ENCODE measurements around the gene PTCD1.
A peak's percentile ranks its signal among the peaks of the same experiment; 100 is the strongest.

The PTCD1 gene

GRCh38 chr7:99447943-99448342, 9.3 kb upstream of the PTCD1 start:
- DNase-seq, result peak; percentile 35
- Histone ChIP-seq H2AFZ (ENCODE audit: low read length) (no peak overlapping the region), H3K9ac (ENCODE audit: low read length) (no peak overlapping the region), H3K4me2 (ENCODE audit: low read depth, low read length) (no peak overlapping the region), H3K4me1 (ENCODE audit: low read length) (no peaks in the 10 kb centered on the region), H3K4me3 (ENCODE audit: low read length) (no peak overlapping the region), H3K36me3 (replicated peaks; ENCODE audit: insufficient read depth, low read length) (peaks cover 12% of the 10 kb centered on the region), H4K20me1 (ENCODE audit: insufficient read depth, low read length) (no peaks in the 10 kb centered on the region), H3K9me2 (replicated peaks; ENCODE audit: insufficient read depth, low read length) (no peaks in the 10 kb centered on the region), H3K9me3 (replicated peaks; ENCODE audit: insufficient read depth, low read length) (no peaks in the 10 kb centered on the region), H3K27me3 (replicated peaks; ENCODE audit: insufficient read depth, low read length) (no peaks in the 10 kb centered on the region), H3F3A (ENCODE audit: insufficient read depth, low read length) (no peaks in the 10 kb centered on the region), H3K27ac (ENCODE audit: low read length) (no peak overlapping the region), H3K79me2 (ENCODE audit: low read length) (peaks cover 51% of the 10 kb centered on the region)
- TF ChIP-seq EZH2 (optimal IDR thresholded peaks at IDR 0.05; ENCODE audit: low read depth, low read length) (no peak), CTCF (IDR thresholded peaks at IDR 0.05; ENCODE audit: low read length) (peak; percentile 48), EZH2phosphoT487 (IDR thresholded peaks at IDR 0.05; ENCODE audit: low read length) (no peak)

- H2AFZ ChIP-seq (ENCODE audit: low read length), result no peak overlapping the region
- H3K36me3 ChIP-seq (replicated peaks; ENCODE audit: insufficient read depth, low read length), result peaks cover 14% of the 10 kb centered on the region
- no peaks in the 10 kb centered on the region for H3K4me1 ChIP-seq (ENCODE audit: low read length)
- peaks cover 61% of the 10 kb centered on the region for H3K79me2 ChIP-seq (ENCODE audit: low read length)
- no peaks in the 10 kb centered on the region for H3K27me3 ChIP-seq (replicated peaks; ENCODE audit: insufficient read depth, low read length)
- H3K27ac ChIP-seq (ENCODE audit: low read length), result no peak overlapping the region
- H4K20me1 ChIP-seq (ENCODE audit: insufficient read depth, low read length), result no peaks in the 10 kb centered on the region
- no peak overlapping the region for H3K9ac ChIP-seq (ENCODE audit: low read length)
- DNase-seq, result no peak
- H3K4me2 ChIP-seq (ENCODE audit: low read depth, low read length), result no peak overlapping the region
- no peaks in the 10 kb centered on the region for H3K9me2 ChIP-seq (replicated peaks; ENCODE audit: insufficient read depth, low read length)
- no peak overlapping the region for H3K4me3 ChIP-seq (ENCODE audit: low read length)
- no peaks in the 10 kb centered on the region for H3K9me3 ChIP-seq (replicated peaks; ENCODE audit: insufficient read depth, low read length)
- H3F3A ChIP-seq (ENCODE audit: insufficient read depth, low read length), result no peaks in the 10 kb centered on the region
- TF ChIP-seq EZH2 (optimal IDR thresholded peaks at IDR 0.05; ENCODE audit: low read depth, low read length) (no peak), EZH2phosphoT487 (IDR thresholded peaks at IDR 0.05; ENCODE audit: low read length) (no peak), CTCF (IDR thresholded peaks at IDR 0.05; ENCODE audit: low read length) (no peak)
Measured at GRCh38 chr7:99446096-99446495, 7.5 kb upstream of the PTCD1 start.

GRCh38 chr7:99440195-99440594, 1.6 kb upstream of the PTCD1 start:
- H3K4me1 ChIP-seq (ENCODE audit: low read length), result 0 out of 2 replicates have a peak, but pooled peaks cover 9% of the 10 kb centered on the region
- peak overlapping the region; percentile 82; the same call in 1 of the 2 replicates for H3K4me3 ChIP-seq (ENCODE audit: low read length)
- no peak for TF ChIP-seq EZH2 (optimal IDR thresholded peaks at IDR 0.05; ENCODE audit: low read depth, low read length)
- no peak for TF ChIP-seq CTCF (IDR thresholded peaks at IDR 0.05; ENCODE audit: low read length)
- no peak for TF ChIP-seq EZH2phosphoT487 (IDR thresholded peaks at IDR 0.05; ENCODE audit: low read length)
- H3F3A ChIP-seq (ENCODE audit: insufficient read depth, low read length), result peaks cover 10% of the 10 kb centered on the region; the same call in 1 of the 2 replicates
- H3K9me3 ChIP-seq (replicated peaks; ENCODE audit: insufficient read depth, low read length), result no peaks in the 10 kb centered on the region
- H3K9ac ChIP-seq (ENCODE audit: low read length), result peak overlapping the region; percentile 94; the same call in 1 of the 2 replicates
- H3K79me2 ChIP-seq (ENCODE audit: low read length), result peaks cover 73% of the 10 kb centered on the region
- no peaks in the 10 kb centered on the region for H3K27me3 ChIP-seq (replicated peaks; ENCODE audit: insufficient read depth, low read length)
- H3K36me3 ChIP-seq (replicated peaks; ENCODE audit: insufficient read depth, low read length), result 0 out of 2 replicates have a peak, but pooled peaks cover 10% of the 10 kb centered on the region
- peak overlapping the region; percentile 78 for H3K4me2 ChIP-seq (ENCODE audit: low read depth, low read length)
- 0 out of 2 replicates have a peak, but pooled peaks cover 9% of the 10 kb centered on the region for H4K20me1 ChIP-seq (ENCODE audit: insufficient read depth, low read length)
- H3K27ac ChIP-seq (ENCODE audit: low read length), result no peak overlapping the region
- H3K9me2 ChIP-seq (replicated peaks; ENCODE audit: insufficient read depth, low read length), result no peaks in the 10 kb centered on the region
- no peak for DNase-seq
- no peak overlapping the region for H2AFZ ChIP-seq (ENCODE audit: low read length)
